OCI-LY1 (cell line): ENCODE measurements around the gene GPN1.

ENCODE experiments used
- EZH2 ChIP-seq: fragments of 200-600 bp; sonication (generic), shearing (Covaris generic); IDR thresholded peaks from 2 replicates; pipeline ENCODE4 v1.8.0; 2017; ENCODE audit warnings: borderline replicate concordance, mixed run types, mild to moderate bottlenecking, antibody characterized with exemption, low read length, moderate library complexity, mixed read lengths
- TF ChIP-seq, protein P1 (sequence below): fragments of 200-600 bp; sonication (generic), shearing (Covaris generic); IDR thresholded peaks from 2 replicates; pipeline ENCODE4 v1.5.1; 2017; ENCODE audit warnings: mild to moderate bottlenecking, antibody characterized with exemption, low read length, moderate library complexity, mixed read lengths

- TF ChIP-seq, protein P1, sequence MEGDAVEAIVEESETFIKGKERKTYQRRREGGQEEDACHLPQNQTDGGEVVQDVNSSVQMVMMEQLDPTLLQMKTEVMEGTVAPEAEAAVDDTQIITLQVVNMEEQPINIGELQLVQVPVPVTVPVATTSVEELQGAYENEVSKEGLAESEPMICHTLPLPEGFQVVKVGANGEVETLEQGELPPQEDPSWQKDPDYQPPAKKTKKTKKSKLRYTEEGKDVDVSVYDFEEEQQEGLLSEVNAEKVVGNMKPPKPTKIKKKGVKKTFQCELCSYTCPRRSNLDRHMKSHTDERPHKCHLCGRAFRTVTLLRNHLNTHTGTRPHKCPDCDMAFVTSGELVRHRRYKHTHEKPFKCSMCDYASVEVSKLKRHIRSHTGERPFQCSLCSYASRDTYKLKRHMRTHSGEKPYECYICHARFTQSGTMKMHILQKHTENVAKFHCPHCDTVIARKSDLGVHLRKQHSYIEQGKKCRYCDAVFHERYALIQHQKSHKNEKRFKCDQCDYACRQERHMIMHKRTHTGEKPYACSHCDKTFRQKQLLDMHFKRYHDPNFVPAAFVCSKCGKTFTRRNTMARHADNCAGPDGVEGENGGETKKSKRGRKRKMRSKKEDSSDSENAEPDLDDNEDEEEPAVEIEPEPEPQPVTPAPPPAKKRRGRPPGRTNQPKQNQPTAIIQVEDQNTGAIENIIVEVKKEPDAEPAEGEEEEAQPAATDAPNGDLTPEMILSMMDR, result no peak
- TF ChIP-seq EZH2, result no peak
Measured at GRCh38 chr2:27655155-27655951, 26.5 kb downstream of the GPN1 start.
